Left cardiac atrium (tissue), 4 donors: Measurements from ENCODE around the gene C4BPA. TPM values are rescaled to one million over a fixed set of nuclear protein-coding genes. Genes with fewer than 3 reads are reported as not detected.
A peak's percentile ranks its signal among the peaks of the same experiment; 100 is the strongest.

ENCODE experiments used
- ATAC-seq, 2 donors: fragments of 200-7000 bp; cut with Tn5 transposase; one replicate each; pipeline ENCODE4 v1.9.1; 2020; ENCODE audit warnings: mild to moderate bottlenecking in 2 of 2, moderate library complexity in 2 of 2
- DNase-seq: peaks from one replicate; pipeline ENCODE4 v3.0.0-alpha.2; 2020
- intact Hi-C, 2 donors: fragments of 100-400 bp; cut with DNase I; formaldehyde crosslinking; loops; one replicate each; pipeline versions ENCODE4 v1.14.1 to v1.15.1; 2022 to 2023
- total RNA-seq, 2 donors: library from RNA; stranded (reverse); fragmentation: NEBNext Ultra II Directional; extraction: Animal tissue kit (Norgen Biotek cat#: 25700); gene quantifications; one replicate each; pipeline ENCODE4 v1.2.1, GENCODE V29; 2021
- donor health status: DM: no; HTN: yes; CAD: no.
- donor health status: DM: no; HTN: yes; CAD: no; lungs with severe emphysema.
- donor health status: DM: yes; HTN: yes; CAD: no.
- donor health status: Dilated cardiomyopathy.

Gene C4BPA
- total RNA-seq, 2 donors from 2014 or later, result not detected

DNA sequence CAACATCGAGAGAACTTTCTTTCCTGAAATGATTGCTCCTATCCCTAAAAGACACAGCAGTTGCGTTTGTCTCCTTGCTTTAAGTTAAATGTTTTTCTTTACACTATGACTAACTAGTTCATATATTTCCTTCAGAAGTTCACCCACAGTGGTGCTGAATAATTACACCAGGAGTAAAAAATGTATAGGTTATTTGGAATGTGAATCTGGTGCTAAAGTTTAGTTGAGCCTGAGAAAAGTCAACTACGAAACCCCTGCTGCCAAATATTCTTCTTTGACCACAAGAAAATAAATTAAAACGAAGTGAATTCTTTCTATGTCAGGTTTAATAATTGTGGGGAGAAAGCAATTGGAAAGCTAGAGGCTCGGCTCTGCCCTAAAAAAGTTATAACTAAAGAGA, 52.8 kb downstream of the C4BPA start:
- ATAC-seq, result no peak
- intact Hi-C loops, result no loop called here
- no peak for DNase-seq

- ATAC-seq (no peak), DNase-seq (no peak)
- intact Hi-C loops, result no loop called here
These were observed 60.1 kb downstream of the C4BPA start for GRCh38 chr1:207164086-207164485.

GRCh38 chr1:207172321-207172720, 68.3 kb downstream of the C4BPA start:
- DNase-seq, result no peak
- intact Hi-C loops, result no loop called here
- ATAC-seq, result no peak

- ATAC-seq (peak in 1 of 2 donors; percentile 34), DNase-seq (no peak)
- intact Hi-C loops, result no loop called here
These were observed 68.9 kb downstream of the C4BPA start for GRCh38 chr1:207172885-207173284.

DNA sequence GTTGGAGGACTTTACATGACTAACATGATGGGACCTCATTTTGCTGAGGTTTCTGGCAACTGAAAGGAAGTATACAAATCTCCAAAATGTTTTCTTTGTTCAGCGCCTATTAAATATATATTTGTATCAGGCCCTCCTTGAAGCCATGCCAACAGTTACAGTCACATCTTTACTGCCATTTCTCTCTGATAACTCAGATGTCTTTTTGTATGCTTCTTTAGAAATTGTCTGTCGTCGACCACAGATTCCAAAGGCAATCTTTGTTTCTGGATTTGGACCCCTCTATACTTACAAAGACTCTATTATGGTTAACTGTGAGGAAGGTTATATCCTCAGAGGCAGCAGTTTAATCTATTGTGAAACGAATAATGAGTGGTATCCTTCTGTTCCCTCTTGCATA, 69.4 kb downstream of the C4BPA start:
- intact Hi-C loops, result no loop called here
- DNase-seq (no peak), ATAC-seq (no peak)

- intact Hi-C loops, result no loop called here
- DNase-seq, result no peak
- no peak for ATAC-seq
These were observed 70.9 kb downstream of the C4BPA start for GRCh38 chr1:207174913-207175312.

- no peak for DNase-seq
- intact Hi-C loops, result no loop called here
- no peak for ATAC-seq
These were observed 75.0 kb downstream of the C4BPA start for GRCh38 chr1:207179036-207179435.

- DNase-seq (no peak), ATAC-seq (peak in 1 of 2 donors; percentile 53)
- intact Hi-C loops, result loop anchor here (5.0 to 10.0 kb wide), 2 partner anchors 220 to 223 kb away; no protein-coding TSS in a partner anchor
These were observed 77.8 kb downstream of the C4BPA start for GRCh38 chr1:207181847-207182246.

GRCh38 chr1:207186503-207186902, 82.5 kb downstream of the C4BPA start:
- DNase-seq (no peak), ATAC-seq (no peak)
- intact Hi-C loops, result loop anchor here in 1 of 2 donors (10.0 kb wide), 1 partner anchor 218 kb away; no protein-coding TSS in a partner anchor

GRCh38 chr1:207188901-207189300, 84.9 kb downstream of the C4BPA start:
- DNase-seq (no peak), ATAC-seq (peak in 1 of 2 donors; percentile 31)
- intact Hi-C loops, result loop anchor here in 1 of 2 donors (10.0 kb wide), 1 partner anchor 216 kb away; no protein-coding TSS in a partner anchor

DNA sequence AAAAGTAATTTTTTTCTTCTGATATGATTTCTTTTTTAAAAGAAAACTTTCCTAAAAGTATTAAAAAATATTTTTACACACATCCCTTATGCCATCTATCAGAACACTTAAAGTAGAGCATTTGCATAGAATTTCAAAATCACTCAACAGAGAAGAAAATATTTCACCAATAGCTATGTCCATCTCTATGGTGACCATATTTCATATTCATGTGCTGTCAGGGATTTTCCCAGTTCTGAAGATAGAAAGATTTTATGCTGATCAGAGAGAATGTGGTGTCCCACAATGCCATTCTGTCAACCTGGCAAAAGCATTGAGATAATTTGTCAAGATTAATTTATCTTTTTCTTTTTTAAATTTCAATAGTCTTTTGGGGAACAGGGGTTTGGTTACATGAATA, 87.0 kb downstream of the C4BPA start:
- ATAC-seq (no peak), DNase-seq (no peak)
- intact Hi-C loops, result no loop called here

- DNase-seq, result no peak
- no peak for ATAC-seq
- intact Hi-C loops, result no loop called here
These were observed 87.7 kb downstream of the C4BPA start for GRCh38 chr1:207191776-207192175.

GRCh38 chr1:207194197-207194596, 90.2 kb downstream of the C4BPA start:
- intact Hi-C loops, result no loop called here

More at GRCh38 chr1:207194197-207194596, 90.2 kb downstream of the C4BPA start:
- DNase-seq (no peak), ATAC-seq (no peak)

Other genes with a start within 250 kb of the C4BPA start
- gene IL20, start 238.6 kb upstream of the C4BPA start, total RNA-seq, result not detected
- gene IL24, start 206.8 kb upstream of the C4BPA start, total RNA-seq, result not detected
- gene FCMR, start 182.3 kb upstream of the C4BPA start, total RNA-seq, result 1 to 10 TPM; 3.2 to 4.5 TPM
- gene PIGR, start 157.8 kb upstream of the C4BPA start, total RNA-seq, result under 1 TPM; 0.06 to 0.16 TPM
- gene FCAMR, start 133.8 kb upstream of the C4BPA start, total RNA-seq, result not detected
- gene C1orf116, start 71.5 kb upstream of the C4BPA start, total RNA-seq, result under 1 TPM; 0.06 to 0.10 TPM
- 1 to 10 TPM; 3.4 to 5.9 TPM for gene YOD1, start 53.0 kb upstream of the C4BPA start, total RNA-seq
- gene PFKFB2, start 51.0 kb upstream of the C4BPA start, total RNA-seq, result 10 to 100 TPM; 28.2 to 42.8 TPM
- 1 to 10 TPM in 1 of 2 donors, not detected in 1; 2.4 TPM for gene C4BPB, start 15.4 kb upstream of the C4BPA start, total RNA-seq
- gene CD55, start 217.4 kb downstream of the C4BPA start, total RNA-seq, result 10 to 100 TPM; 65.1 to 94.5 TPM